ENCODE data around the gene IL34. TPM values are rescaled to one million over a fixed set of nuclear protein-coding genes. Genes with fewer than 3 reads are reported as not detected.

Gene IL34
- polyA plus RNA-seq, 4 donors: 1.5 to 25.2 (median 6.5) TPM; not detected in 1

GRCh38 chr16:70604407-70605282, 41.7 kb upstream of the IL34 start:
- Histone ChIP-seq H3K27me3 (ENCODE audit: control insufficient read depth in 3 of 3, insufficient read depth in 3 of 3, low read length in 3 of 3) (no peaks in the 10 kb centered on the region), H3K36me3 (ENCODE audit: control insufficient read depth in 3 of 3, insufficient read depth in 2 of 3, low read depth in 1 of 3, low read length in 3 of 3) (peaks cover 0 to 28% (median 0%) of the 10 kb centered on the region in 3 donors), H3K4me3 (ENCODE audit: low read depth in 1 of 3, low read length in 3 of 3) (no peak overlapping the region), H3K4me1 (ENCODE audit: control insufficient read depth in 3 of 3, insufficient read depth in 2 of 3, low read depth in 1 of 3, low read length in 2 of 3) (peaks cover 0 to 8% (median 0%) of the 10 kb centered on the region in 3 donors), H3K27ac (ENCODE audit: low read depth in 1 of 3, low read length in 2 of 3) (no peak overlapping the region), H3K9me3 (ENCODE audit: control insufficient read depth in 2 of 2, insufficient read depth in 1 of 2, low read depth in 1 of 2, low read length in 1 of 2) (no peaks in the 10 kb centered on the region)
- 73 to 80% (median 76%) methylated on average over 8 of the region's 8 CpGs for WGBS, 3 donors
- no peak for FAIRE-seq
- no peak for DNase-seq

- Histone ChIP-seq H3K9me3 (ENCODE audit: control insufficient read depth in 2 of 2, insufficient read depth in 1 of 2, low read depth in 1 of 2, low read length in 1 of 2) (no peaks in the 10 kb centered on the region), H3K4me1 (ENCODE audit: control insufficient read depth in 3 of 3, insufficient read depth in 2 of 3, low read depth in 1 of 3, low read length in 2 of 3) (peaks cover 0 to 10% (median 0%) of the 10 kb centered on the region in 3 donors), H3K36me3 (ENCODE audit: control insufficient read depth in 3 of 3, insufficient read depth in 2 of 3, low read depth in 1 of 3, low read length in 3 of 3) (peaks cover 0 to 23% (median 0%) of the 10 kb centered on the region in 3 donors), H3K4me3 (ENCODE audit: low read depth in 1 of 3, low read length in 3 of 3) (no peak overlapping the region), H3K27ac (ENCODE audit: low read depth in 1 of 3, low read length in 2 of 3) (no peak overlapping the region), H3K27me3 (ENCODE audit: control insufficient read depth in 3 of 3, insufficient read depth in 3 of 3, low read length in 3 of 3) (no peaks in the 10 kb centered on the region)
- FAIRE-seq (no peak), DNase-seq (no peak)
- WGBS, 3 donors: 73 to 94% (median 82%) methylated on average over 1 of the region's 1 CpG
These were observed 41.1 kb upstream of the IL34 start for GRCh38 chr16:70605283-70605657.

- Histone ChIP-seq H3K4me3 (ENCODE audit: low read depth in 1 of 3, low read length in 3 of 3) (no peak overlapping the region), H3K4me1 (ENCODE audit: control insufficient read depth in 3 of 3, insufficient read depth in 2 of 3, low read depth in 1 of 3, low read length in 2 of 3) (peaks cover 0 to 26% (median 1%) of the 10 kb centered on the region in 3 donors), H3K9me3 (ENCODE audit: control insufficient read depth in 2 of 2, insufficient read depth in 1 of 2, low read depth in 1 of 2, low read length in 1 of 2) (no peaks in the 10 kb centered on the region), H3K27me3 (ENCODE audit: control insufficient read depth in 3 of 3, insufficient read depth in 3 of 3, low read length in 3 of 3) (no peaks in the 10 kb centered on the region), H3K36me3 (ENCODE audit: control insufficient read depth in 3 of 3, insufficient read depth in 2 of 3, low read depth in 1 of 3, low read length in 3 of 3) (peaks cover 0 to 23% (median 0%) of the 10 kb centered on the region in 3 donors), H3K27ac (ENCODE audit: low read depth in 1 of 3, low read length in 2 of 3) (peak overlapping the region in 1 of 3 donors; percentile 10)
- FAIRE-seq (no peak), DNase-seq (peak in 1 of 2 donors; percentile 58)
- 48 to 76% (median 53%) methylated on average over 7 of the region's 7 CpGs for WGBS, 3 donors
These were observed 37.8 kb upstream of the IL34 start for GRCh38 chr16:70608521-70608920.

- H3K9me3 ChIP-seq (ENCODE audit: control insufficient read depth in 2 of 2, insufficient read depth in 1 of 2, low read depth in 1 of 2, low read length in 1 of 2): no peaks in the 10 kb centered on the region
- H3K4me1 ChIP-seq (ENCODE audit: control insufficient read depth in 3 of 3, insufficient read depth in 2 of 3, low read depth in 1 of 3, low read length in 2 of 3): peaks cover 0 to 35% (median 1%) of the 10 kb centered on the region in 3 donors
- DNase-seq (peak; percentile 47 to 76), FAIRE-seq (no peak)
- no peak overlapping the region for H3K4me3 ChIP-seq (ENCODE audit: low read depth in 1 of 3, low read length in 3 of 3)
- peaks cover 0 to 13% (median 0%) of the 10 kb centered on the region in 3 donors for H3K36me3 ChIP-seq (ENCODE audit: control insufficient read depth in 3 of 3, insufficient read depth in 2 of 3, low read depth in 1 of 3, low read length in 3 of 3)
- H3K27ac ChIP-seq (ENCODE audit: low read depth in 1 of 3, low read length in 2 of 3): peak overlapping the region in 1 of 3 donors; percentile 88
- H3K27me3 ChIP-seq (ENCODE audit: control insufficient read depth in 3 of 3, insufficient read depth in 3 of 3, low read length in 3 of 3): no peaks in the 10 kb centered on the region
- WGBS, 3 donors: 54 to 63% (median 60%) methylated on average over 18 of the region's 18 CpGs
These were observed 35.8 kb upstream of the IL34 start for GRCh38 chr16:70610273-70611223.

- WGBS, 3 donors: 90 to 92% (median 91%) methylated on average over 5 of the region's 5 CpGs
- H3K9me3 ChIP-seq (ENCODE audit: control insufficient read depth in 2 of 2, insufficient read depth in 1 of 2, low read depth in 1 of 2, low read length in 1 of 2): no peaks in the 10 kb centered on the region
- no peak for FAIRE-seq
These were observed 35.1 kb upstream of the IL34 start for GRCh38 chr16:70611224-70611598.

GRCh38 chr16:70611785-70612303, 34.5 kb upstream of the IL34 start:
- DNase-seq (no peak), FAIRE-seq (no peak)
- Histone ChIP-seq H3K27me3 (ENCODE audit: control insufficient read depth in 3 of 3, insufficient read depth in 3 of 3, low read length in 3 of 3) (no peaks in the 10 kb centered on the region), H3K4me1 (ENCODE audit: control insufficient read depth in 3 of 3, insufficient read depth in 2 of 3, low read depth in 1 of 3, low read length in 2 of 3) (peaks cover 0 to 35% (median 1%) of the 10 kb centered on the region in 3 donors), H3K36me3 (ENCODE audit: control insufficient read depth in 3 of 3, insufficient read depth in 2 of 3, low read depth in 1 of 3, low read length in 3 of 3) (peaks cover 0 to 10% (median 0%) of the 10 kb centered on the region in 3 donors), H3K27ac (ENCODE audit: low read depth in 1 of 3, low read length in 2 of 3) (no peak overlapping the region), H3K4me3 (ENCODE audit: low read depth in 1 of 3, low read length in 3 of 3) (no peak overlapping the region), H3K9me3 (ENCODE audit: control insufficient read depth in 2 of 2, insufficient read depth in 1 of 2, low read depth in 1 of 2, low read length in 1 of 2) (no peaks in the 10 kb centered on the region)
- WGBS, 3 donors: 82 to 94% (median 91%) methylated on average over 4 of the region's 4 CpGs

More at GRCh38 chr16:70611224-70611598, 35.1 kb upstream of the IL34 start:
- H3K27me3 ChIP-seq (ENCODE audit: control insufficient read depth in 3 of 3, insufficient read depth in 3 of 3, low read length in 3 of 3): no peaks in the 10 kb centered on the region
- DNase-seq: no peak
- peak overlapping the region in 1 of 3 donors; percentile 88 for H3K27ac ChIP-seq (ENCODE audit: low read depth in 1 of 3, low read length in 2 of 3)
- no peak overlapping the region for H3K4me3 ChIP-seq (ENCODE audit: low read depth in 1 of 3, low read length in 3 of 3)
- H3K4me1 ChIP-seq (ENCODE audit: control insufficient read depth in 3 of 3, insufficient read depth in 2 of 3, low read depth in 1 of 3, low read length in 2 of 3): peaks cover 0 to 35% (median 1%) of the 10 kb centered on the region in 3 donors
- H3K36me3 ChIP-seq (ENCODE audit: control insufficient read depth in 3 of 3, insufficient read depth in 2 of 3, low read depth in 1 of 3, low read length in 3 of 3): peaks cover 0 to 13% (median 0%) of the 10 kb centered on the region in 3 donors

- no peaks in the 10 kb centered on the region for H3K27me3 ChIP-seq (ENCODE audit: control insufficient read depth in 3 of 3, insufficient read depth in 3 of 3, low read length in 3 of 3)
- no peak for FAIRE-seq
These were observed 33.4 kb upstream of the IL34 start for GRCh38 chr16:70612931-70613330.

More at GRCh38 chr16:70612931-70613330, 33.4 kb upstream of the IL34 start:
- no peak overlapping the region for H3K27ac ChIP-seq (ENCODE audit: low read depth in 1 of 3, low read length in 2 of 3)
- DNase-seq: no peak
- H3K9me3 ChIP-seq (ENCODE audit: control insufficient read depth in 2 of 2, insufficient read depth in 1 of 2, low read depth in 1 of 2, low read length in 1 of 2): no peaks in the 10 kb centered on the region
- no peak overlapping the region for H3K4me3 ChIP-seq (ENCODE audit: low read depth in 1 of 3, low read length in 3 of 3)
- 82 to 88% (median 87%) methylated on average over 8 of the region's 8 CpGs for WGBS, 3 donors
- peaks cover 0 to 10% (median 0%) of the 10 kb centered on the region in 3 donors for H3K36me3 ChIP-seq (ENCODE audit: control insufficient read depth in 3 of 3, insufficient read depth in 2 of 3, low read depth in 1 of 3, low read length in 3 of 3)
- peaks cover 0 to 35% (median 1%) of the 10 kb centered on the region in 3 donors for H3K4me1 ChIP-seq (ENCODE audit: control insufficient read depth in 3 of 3, insufficient read depth in 2 of 3, low read depth in 1 of 3, low read length in 2 of 3)
